Coronary artery (tissue), 2 donors: Measurements from ENCODE around the gene KLK15.

ENCODE experiments used
- DNase-seq: peaks from one replicate; pipeline ENCODE4 v3.0.0-alpha.2; 2017; ENCODE audit warnings: low spot score
- H3K27ac ChIP-seq, 2 donors: fragments of 200-600 bp; sonication (generic); one replicate each; pipeline ENCODE4 v1.5.1; 2016 to 2019
- H3K4me3 ChIP-seq: fragments of 200-600 bp; sonication (generic); 2 replicates; pipeline ENCODE4 v1.5.1; 2016; ENCODE audit warnings: mild to moderate bottlenecking, moderate library complexity
- TF ChIP-seq, protein P1 (sequence below): fragments of 200-600 bp; sonication (generic); IDR thresholded peaks from one replicate; pipeline ENCODE4 v1.5.1; 2019; ENCODE audit warnings: antibody characterized with exemption

KLK15 gene

DNA sequence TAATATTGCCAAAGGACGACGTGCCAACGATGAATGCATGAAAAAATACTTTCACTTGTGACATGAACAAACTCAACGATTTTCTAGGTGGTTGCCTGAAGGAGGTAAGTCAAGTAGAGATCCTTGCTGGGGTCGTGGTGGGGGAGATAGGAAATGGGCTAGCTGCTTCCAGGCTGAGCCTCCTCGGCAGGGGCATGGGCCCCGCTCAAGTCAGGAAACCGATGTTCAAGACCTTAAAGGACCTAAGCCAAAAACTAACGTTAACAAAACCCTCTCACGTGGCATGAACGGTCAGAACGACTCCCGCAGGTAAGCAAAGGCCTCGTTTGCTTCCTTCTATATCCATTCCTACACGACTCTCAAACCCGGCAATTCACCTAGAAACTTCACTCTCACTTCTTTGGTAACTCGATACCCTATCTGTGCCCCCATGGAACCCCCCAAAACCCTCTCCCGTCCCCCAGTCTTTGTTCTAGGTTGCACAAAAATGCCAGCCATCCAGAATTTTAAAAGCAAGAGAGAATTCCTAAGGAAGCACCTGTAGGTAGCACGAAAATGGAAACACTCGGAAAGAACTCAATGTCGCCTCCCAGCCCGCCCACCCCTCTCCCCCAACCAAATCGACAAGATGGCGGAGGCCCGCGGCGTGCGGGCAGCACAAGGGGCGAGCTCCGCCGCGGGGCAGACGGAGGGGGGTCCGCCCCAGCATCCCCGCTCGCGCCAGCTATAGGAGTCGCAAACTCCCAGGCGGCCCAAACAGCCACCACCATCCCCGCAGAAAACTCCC, 29.5 kb downstream of the KLK15 start:
- no peak for DNase-seq
- Histone ChIP-seq H3K4me3 (peak overlapping the region; percentile 77), H3K27ac (peak overlapping the region; percentile 83 to 91)
- TF ChIP-seq, protein P1, sequence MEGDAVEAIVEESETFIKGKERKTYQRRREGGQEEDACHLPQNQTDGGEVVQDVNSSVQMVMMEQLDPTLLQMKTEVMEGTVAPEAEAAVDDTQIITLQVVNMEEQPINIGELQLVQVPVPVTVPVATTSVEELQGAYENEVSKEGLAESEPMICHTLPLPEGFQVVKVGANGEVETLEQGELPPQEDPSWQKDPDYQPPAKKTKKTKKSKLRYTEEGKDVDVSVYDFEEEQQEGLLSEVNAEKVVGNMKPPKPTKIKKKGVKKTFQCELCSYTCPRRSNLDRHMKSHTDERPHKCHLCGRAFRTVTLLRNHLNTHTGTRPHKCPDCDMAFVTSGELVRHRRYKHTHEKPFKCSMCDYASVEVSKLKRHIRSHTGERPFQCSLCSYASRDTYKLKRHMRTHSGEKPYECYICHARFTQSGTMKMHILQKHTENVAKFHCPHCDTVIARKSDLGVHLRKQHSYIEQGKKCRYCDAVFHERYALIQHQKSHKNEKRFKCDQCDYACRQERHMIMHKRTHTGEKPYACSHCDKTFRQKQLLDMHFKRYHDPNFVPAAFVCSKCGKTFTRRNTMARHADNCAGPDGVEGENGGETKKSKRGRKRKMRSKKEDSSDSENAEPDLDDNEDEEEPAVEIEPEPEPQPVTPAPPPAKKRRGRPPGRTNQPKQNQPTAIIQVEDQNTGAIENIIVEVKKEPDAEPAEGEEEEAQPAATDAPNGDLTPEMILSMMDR = no peak

DNA sequence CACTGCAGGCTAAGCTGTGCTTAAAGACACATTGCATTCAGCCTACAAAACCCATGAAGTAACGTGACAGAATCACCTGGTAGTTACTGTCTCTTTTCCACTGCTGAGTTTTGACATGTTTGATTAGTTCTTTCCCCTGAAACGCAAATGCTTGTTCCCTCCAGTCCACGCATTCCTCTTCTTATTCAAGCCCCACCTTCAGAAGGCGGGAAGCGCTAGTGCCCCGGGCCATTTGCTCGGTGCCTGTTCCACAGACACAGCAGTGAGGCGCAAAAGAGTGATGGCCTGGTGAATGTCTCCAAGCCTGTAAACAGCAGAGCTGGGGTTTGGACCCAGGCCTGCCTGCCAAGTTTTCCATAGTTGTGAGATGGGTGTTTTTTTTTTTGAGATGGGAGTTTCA, 32.3 kb downstream of the KLK15 start:
- no peak overlapping the region for H3K4me3 ChIP-seq
- TF ChIP-seq, protein P1 = no peak
- no peak for DNase-seq
- H3K27ac ChIP-seq = no peak overlapping the region

DNA sequence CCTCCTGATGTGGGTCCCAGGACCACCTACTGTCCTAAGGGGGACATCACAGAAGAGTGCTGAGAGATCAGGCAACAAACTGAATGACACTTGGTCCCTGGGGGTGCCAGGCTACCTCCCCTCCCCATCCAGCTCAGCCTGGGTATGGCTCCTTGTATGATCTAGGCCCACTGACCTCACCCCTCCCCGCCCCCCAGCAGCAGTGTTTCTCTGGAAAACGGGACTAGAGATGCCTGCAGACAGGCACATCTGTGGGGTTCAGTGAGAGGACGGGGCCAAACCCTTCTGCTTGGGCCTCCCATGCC, 33.9 kb downstream of the KLK15 start:
- no peak for DNase-seq
- TF ChIP-seq, protein P1 = no peak
- Histone ChIP-seq H3K4me3 (no peak overlapping the region), H3K27ac (no peak overlapping the region)

DNA sequence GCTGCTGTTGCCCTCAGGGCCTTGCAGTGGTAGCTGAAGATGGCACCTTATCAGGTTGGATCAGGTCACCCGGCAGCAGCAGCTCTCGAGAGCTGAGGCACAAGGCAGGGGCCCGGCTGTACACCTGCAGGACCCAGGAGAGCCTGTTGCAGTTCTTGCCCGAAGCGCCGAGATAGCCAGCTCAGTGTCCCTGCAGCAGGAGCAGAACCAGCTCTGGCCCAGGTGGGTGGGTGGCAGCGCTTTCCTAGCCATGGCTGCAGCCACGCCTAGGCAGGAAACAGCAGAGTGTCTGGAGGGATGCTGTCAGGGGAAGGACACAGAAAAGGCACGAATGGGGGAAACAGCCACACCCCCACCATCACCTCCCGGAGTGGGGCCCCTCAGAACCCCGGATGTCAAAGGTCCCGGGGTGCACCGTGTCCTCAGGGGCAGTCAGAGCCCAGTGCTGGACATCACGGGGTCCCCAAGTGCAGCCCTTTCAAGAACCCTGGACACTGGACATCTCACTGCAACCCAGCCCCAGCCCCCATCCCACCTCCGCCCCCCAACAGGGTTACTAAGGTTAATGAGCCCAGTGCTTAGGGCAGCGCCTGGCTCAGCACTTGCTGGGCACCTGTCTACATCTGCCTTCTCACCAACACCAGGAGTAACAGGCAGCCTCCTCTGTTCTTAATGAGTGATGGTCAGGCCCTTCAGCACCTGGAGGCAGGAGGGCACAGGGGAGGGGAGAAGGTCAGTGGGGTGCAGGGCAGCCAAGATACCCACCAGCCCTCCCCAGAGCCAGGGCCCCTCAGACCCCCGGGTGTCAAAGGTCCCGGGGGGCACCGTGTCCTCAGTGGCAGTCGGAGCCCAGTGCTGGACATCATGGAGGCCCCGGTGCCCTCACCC, 34.5 kb downstream of the KLK15 start:
- H3K4me3 ChIP-seq = no peak overlapping the region
- no peak for DNase-seq
- TF ChIP-seq, protein P1 = no peak
- H3K27ac ChIP-seq = no peak overlapping the region

DNA sequence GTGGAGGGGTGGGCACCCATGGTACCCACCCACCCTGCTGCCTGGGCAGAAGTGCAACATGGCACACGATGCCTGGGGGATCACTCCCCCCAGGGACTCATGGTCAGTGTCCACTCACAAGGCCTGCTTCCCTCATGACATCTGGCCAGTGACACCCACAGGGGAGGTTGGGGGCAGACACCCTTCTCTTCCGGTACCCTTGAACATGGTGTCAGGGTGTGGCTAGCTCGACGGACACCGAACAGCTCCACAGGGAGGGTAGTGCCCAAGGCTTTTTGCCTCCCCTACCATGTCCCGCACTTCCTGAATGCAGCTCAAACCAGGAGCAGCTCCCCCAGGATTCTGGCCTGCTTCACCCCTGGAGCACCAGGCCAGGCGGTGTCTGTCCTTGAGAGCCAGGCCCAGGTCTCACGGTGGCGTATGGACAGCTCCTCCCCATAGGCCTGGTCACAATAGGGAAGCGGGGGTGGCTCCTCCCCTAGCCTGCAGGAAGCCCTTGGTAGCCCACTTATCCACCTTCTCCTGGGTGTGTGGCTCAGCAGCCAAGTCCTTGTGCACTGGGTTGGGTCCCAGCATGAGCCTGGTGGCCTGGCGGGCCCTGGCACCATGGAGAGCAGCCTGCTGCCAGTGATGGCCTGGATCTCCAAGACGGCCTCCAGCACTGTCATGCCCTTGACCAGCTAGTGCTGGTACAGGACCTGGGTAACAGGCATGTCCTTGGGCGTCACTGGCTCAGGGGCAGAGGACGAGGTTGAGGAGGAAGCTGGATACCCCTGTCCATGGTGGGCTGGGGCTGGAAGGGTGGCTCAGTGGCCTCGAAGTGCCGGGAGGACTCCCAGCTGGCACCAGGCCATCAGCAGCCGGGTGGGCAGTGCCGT, 35.4 kb downstream of the KLK15 start:
- Histone ChIP-seq H3K27ac (no peak overlapping the region), H3K4me3 (no peak overlapping the region)
- DNase-seq = no peak
- TF ChIP-seq, protein P1 = no peak

DNA sequence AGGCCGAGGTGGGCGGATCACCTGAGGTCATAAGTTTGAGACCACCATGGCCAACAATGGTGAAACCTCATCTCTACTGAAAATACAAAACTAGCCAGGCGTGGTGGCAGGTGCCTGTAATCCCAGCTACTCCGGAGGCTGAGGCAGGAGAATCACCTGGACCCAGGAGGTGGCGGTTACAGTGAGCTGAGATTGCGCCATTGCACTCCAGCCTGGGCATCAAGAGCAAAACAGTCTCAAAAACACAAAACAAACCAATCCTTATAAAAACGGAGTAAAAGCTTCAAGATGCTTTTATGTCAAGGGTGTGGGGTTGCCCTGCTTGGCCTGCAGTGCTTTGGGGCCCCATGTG, 36.0 kb downstream of the KLK15 start:
- Histone ChIP-seq H3K27ac (no peak overlapping the region), H3K4me3 (no peak overlapping the region)
- DNase-seq = no peak
- TF ChIP-seq, protein P1 = no peak
